Tibial nerve (tissue), 4 donors: ENCODE measurements around the gene SLC16A7. TPM values are rescaled to one million over a fixed set of nuclear protein-coding genes. Genes with fewer than 3 reads are reported as not detected.
"Not testable (repeated sequence)": the region's sequence is repeated elsewhere in the genome, so short reads cannot be mapped to it uniquely, and the experiment has no call there.

Source experiments
- DNase-seq, 2 donors: peaks; one replicate each; pipeline ENCODE4 v3.0.0-alpha.2; 2019; ENCODE audit warnings: low spot score in 2 of 2
- H3K27ac ChIP-seq, 4 donors: fragments of 200-600 bp; sonication (generic) in 3 of 4; one replicate each; pipeline ENCODE4 v1.5.1; 2017 to 2019; ENCODE audit warnings: mild to moderate bottlenecking in 1 of 4
- H3K27me3 ChIP-seq, 2 donors: fragments of 200-600 bp; sonication (generic) in 1 of 2; one replicate each; pipeline versions ENCODE4 v1.5.1 to v1.6.0; 2017 to 2019
- H3K36me3 ChIP-seq, 3 donors: fragments of 200-600 bp; sonication (generic); one replicate each; pipeline ENCODE4 v1.5.1; 2018 to 2019
- H3K4me1 ChIP-seq, 4 donors: fragments of 200-600 bp; sonication (generic) in 3 of 4; one replicate each; pipeline ENCODE4 v1.5.1; 2017 to 2019
- H3K4me3 ChIP-seq, 4 donors: fragments of 200-600 bp; sonication (generic) in 3 of 4; one replicate each; pipeline ENCODE4 v1.5.1; 2017 to 2019; ENCODE audit warnings: mild to moderate bottlenecking in 1 of 4, moderate library complexity in 1 of 4
- H3K9me3 ChIP-seq, 4 donors: fragments of 200-600 bp; sonication (generic) in 3 of 4; one replicate each; pipeline ENCODE4 v1.5.1; 2017 to 2019
- CTCF ChIP-seq, 5 experiments: fragments of 200-600 bp in 3 of 5; fragments of 450-650 bp in 2 of 5; sonication (generic) in 3 of 5; IDR thresholded peaks; one replicate each; pipeline ENCODE4 v1.5.1; 2016 to 2019; ENCODE audit warnings: antibody characterized with exemption in 5 of 5, mild to moderate bottlenecking in 3 of 5, moderate library complexity in 2 of 5
- EP300 ChIP-seq, 2 donors: sonication (generic); formaldehyde crosslinking; IDR thresholded peaks; one replicate each; pipeline ENCODE4 v1.6.1; 2017; ENCODE audit warnings: antibody characterized with exemption in 2 of 2, mild to moderate bottlenecking in 1 of 2
- POLR2A ChIP-seq, 2 donors: fragments of 450-650 bp; IDR thresholded peaks; one replicate each; pipeline ENCODE4 v1.6.1; 2017; ENCODE audit warnings: antibody characterized with exemption in 2 of 2, mild to moderate bottlenecking in 2 of 2, moderate library complexity in 2 of 2
- WGBS, 2 donors: methylation state at CpG; one replicate each; pipeline ENCODE4 v1.1.5; 2018; 5-methylcytosine and 5-hydroxymethylcytosine counted together
- total RNA-seq, 4 donors: library from RNA; depleted of rRNA; stranded (reverse); fragments of >200 nt; gene quantifications; one replicate each; pipeline ENCODE4 v1.1.0, GENCODE V29; 2016

SLC16A7 gene
- total RNA-seq, 4 donors from 2014 or later, result 16.0 to 47.9 (median 29.3) TPM

GRCh38 chr12:59744564-59744963, 148.7 kb downstream of the SLC16A7 start:
- WGBS, 2 donors, result 90 to 94% methylated on average over 8 of the region's 8 CpGs
- Histone ChIP-seq H3K27ac (no peak overlapping the region), H3K4me1 (no peaks in the 10 kb centered on the region), H3K27me3 (no peaks in the 10 kb centered on the region), H3K9me3 (no peaks in the 10 kb centered on the region), H3K4me3 (no peak overlapping the region), H3K36me3 (peaks cover 0 to 8% (median 0%) of the 10 kb centered on the region in 3 donors)
- no peak for TF ChIP-seq EP300 (IDR thresholded peaks at IDR 0.05)
- TF ChIP-seq POLR2A (IDR thresholded peaks at IDR 0.05), result no peak
- TF ChIP-seq CTCF (IDR thresholded peaks at IDR 0.05), result no peak
- DNase-seq, result no peak

DNA sequence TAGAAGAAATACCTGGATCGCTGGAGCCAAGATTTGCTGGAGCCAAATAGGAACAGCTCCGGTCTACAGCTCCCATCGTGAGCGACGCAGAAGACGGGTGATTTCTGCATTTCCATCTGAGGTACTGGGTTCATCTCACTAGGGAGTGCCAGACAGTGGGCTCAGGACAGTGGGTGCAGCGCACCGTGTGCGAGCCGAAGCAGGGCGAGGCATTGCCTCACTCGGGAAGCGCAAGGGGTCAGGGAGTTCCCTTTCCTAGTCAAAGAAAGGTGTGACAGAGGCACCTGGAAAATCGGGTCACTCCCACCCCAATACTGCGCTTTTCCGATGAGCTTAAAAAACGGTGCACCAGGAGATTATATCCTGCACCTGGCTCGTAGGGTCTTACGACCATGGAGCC, 155.3 kb downstream of the SLC16A7 start:
- WGBS, 2 donors, result 93 to 96% methylated on average over 19 of the region's 19 CpGs
- not testable (repeated sequence) for DNase-seq, H3K4me3 ChIP-seq, H3K27me3 ChIP-seq, H3K4me1 ChIP-seq, H3K36me3 ChIP-seq, H3K27ac ChIP-seq
- peaks cover 0 to 17% (median 0%) of the 10 kb centered on the region in 4 donors for H3K9me3 ChIP-seq

GRCh38 chr12:59761542-59761941, 165.7 kb downstream of the SLC16A7 start:
- no peaks in the 10 kb centered on the region for H3K4me1 ChIP-seq
- H3K27ac ChIP-seq, result no peak overlapping the region
- H3K4me3 ChIP-seq, result no peak overlapping the region
- no peak for DNase-seq
- no peaks in the 10 kb centered on the region for H3K9me3 ChIP-seq
- TF ChIP-seq EP300 (IDR thresholded peaks at IDR 0.05) (no peak), POLR2A (IDR thresholded peaks at IDR 0.05) (no peak), CTCF (IDR thresholded peaks at IDR 0.05) (no peak)
- no peaks in the 10 kb centered on the region for H3K27me3 ChIP-seq
- H3K36me3 ChIP-seq, result no peaks in the 10 kb centered on the region

GRCh38 chr12:59763835-59764234, 168.0 kb downstream of the SLC16A7 start:
- no peaks in the 10 kb centered on the region for H3K4me1 ChIP-seq
- no peak for DNase-seq

DNA sequence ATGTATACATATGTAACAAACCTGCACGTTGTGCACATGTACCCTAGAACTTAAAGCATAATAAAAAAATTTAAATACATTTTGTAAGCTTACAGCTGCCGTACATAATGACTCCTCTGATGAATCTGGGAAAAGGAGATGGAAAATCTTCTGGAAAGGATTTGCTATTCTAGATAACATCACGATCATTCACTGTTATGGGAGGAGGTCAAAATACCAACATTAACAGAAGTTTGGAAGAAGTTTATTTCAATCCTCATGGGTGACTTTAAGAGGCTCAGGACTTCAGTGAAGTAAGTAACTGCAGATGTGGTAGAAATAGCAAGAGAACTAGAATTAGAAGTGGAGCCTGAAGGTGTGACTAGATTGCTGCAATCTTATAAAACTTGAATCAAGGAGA, 172.2 kb downstream of the SLC16A7 start:
- H3K9me3 ChIP-seq, result peaks cover 0 to 8% (median 0%) of the 10 kb centered on the region in 4 donors
- TF ChIP-seq POLR2A (IDR thresholded peaks at IDR 0.05), result no peak
- TF ChIP-seq EP300 (IDR thresholded peaks at IDR 0.05), result no peak
- TF ChIP-seq CTCF (IDR thresholded peaks at IDR 0.05), result no peak
- WGBS, 2 donors, result 65 to 67% methylated on average over 3 of the region's 3 CpGs

More at GRCh38 chr12:59763835-59764234, 168.0 kb downstream of the SLC16A7 start:
- TF ChIP-seq CTCF (IDR thresholded peaks at IDR 0.05) (no peak), EP300 (IDR thresholded peaks at IDR 0.05) (no peak), POLR2A (IDR thresholded peaks at IDR 0.05) (no peak)
- H3K9me3 ChIP-seq, result peaks cover 0 to 8% (median 0%) of the 10 kb centered on the region in 4 donors
- H3K36me3 ChIP-seq, result no peaks in the 10 kb centered on the region
- no peaks in the 10 kb centered on the region for H3K27me3 ChIP-seq
- H3K27ac ChIP-seq, result no peak overlapping the region
- no peak overlapping the region for H3K4me3 ChIP-seq

GRCh38 chr12:59780605-59781135, 184.8 kb downstream of the SLC16A7 start:
- TF ChIP-seq POLR2A (IDR thresholded peaks at IDR 0.05) (no peak), CTCF (IDR thresholded peaks at IDR 0.05) (peak in 1 of 5 experiments; percentile 17)
- H3K27me3 ChIP-seq, result no peaks in the 10 kb centered on the region
- WGBS, 2 donors, result 47 to 63% methylated on average over 3 of the region's 3 CpGs
- no peaks in the 10 kb centered on the region for H3K36me3 ChIP-seq
- H3K27ac ChIP-seq, result no peak overlapping the region
- H3K4me3 ChIP-seq, result no peak overlapping the region
- no peaks in the 10 kb centered on the region for H3K9me3 ChIP-seq
- H3K4me1 ChIP-seq, result no peaks in the 10 kb centered on the region
- DNase-seq, result no peak

More for the DNA sequence above, 172.2 kb downstream of the SLC16A7 start:
- no peaks in the 10 kb centered on the region for H3K27me3 ChIP-seq
- no peaks in the 10 kb centered on the region for H3K36me3 ChIP-seq
- no peak for DNase-seq
- no peaks in the 10 kb centered on the region for H3K4me1 ChIP-seq
- H3K4me3 ChIP-seq, result no peak overlapping the region
- no peak overlapping the region for H3K27ac ChIP-seq
